ENCODE measurements around the gene ZNF654.
"Not testable (repeated sequence)": the region's sequence is repeated elsewhere in the genome, so short reads cannot be mapped to it uniquely, and the experiment has no call there.

Gene ZNF654

GRCh38 chr3:88058581-88059379, at the start of gene ZNF654, which contains the start of gene CGGBP1:
TSS of gene ZNF654 (plus strand) at chr3:88059255. CDS start at chr3:88059320, 65 bp downstream.
TSS of gene CGGBP1 (minus strand) at chr3:88059005. CDS start at chr3:88055976, 3,029 bp downstream.
- DNase-seq (ENCODE audit: extremely low read depth, low read depth), result peak; percentile 97
- TF ChIP-seq CTCF (IDR thresholded peaks at IDR 0.05; ENCODE audit: low read depth, low read length), result no peak

DNA sequence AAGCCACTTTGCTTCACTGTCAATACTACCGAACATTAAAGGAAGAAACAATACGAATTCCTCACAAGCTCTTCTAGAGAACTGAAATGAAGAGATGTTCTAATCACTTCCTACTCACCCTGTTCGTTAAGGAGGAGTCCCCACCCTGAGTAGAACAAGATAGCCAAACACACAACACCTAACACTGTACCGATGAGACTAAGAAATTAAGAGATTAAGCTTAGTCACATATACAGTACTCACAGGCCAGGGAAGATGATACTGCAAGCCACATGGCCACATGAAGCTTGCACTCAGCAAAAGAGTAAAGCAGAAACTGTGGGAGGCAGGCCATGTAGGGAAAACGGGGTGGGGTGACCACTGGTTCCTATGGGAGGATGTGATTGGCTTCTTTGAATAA, 48.2 kb upstream of the ZNF654 start:
- no peak for DNase-seq (ENCODE audit: extremely low read depth, low read depth)
- TF ChIP-seq CTCF (IDR thresholded peaks at IDR 0.05; ENCODE audit: low read depth, low read length), result no peak

GRCh38 chr3:88013592-88013991, 45.5 kb upstream of the ZNF654 start:
- TF ChIP-seq CTCF (IDR thresholded peaks at IDR 0.05; ENCODE audit: low read depth, low read length), result no peak
- DNase-seq (ENCODE audit: extremely low read depth, low read depth), result no peak

- not testable (repeated sequence) for DNase-seq (ENCODE audit: extremely low read depth, low read depth)
These were observed 43.4 kb upstream of the ZNF654 start for GRCh38 chr3:88015656-88016055.

- DNase-seq (ENCODE audit: extremely low read depth, low read depth), result no peak
- no peak for TF ChIP-seq CTCF (IDR thresholded peaks at IDR 0.05; ENCODE audit: low read depth, low read length)
These were observed 40.0 kb upstream of the ZNF654 start for GRCh38 chr3:88019024-88019423.

DNA sequence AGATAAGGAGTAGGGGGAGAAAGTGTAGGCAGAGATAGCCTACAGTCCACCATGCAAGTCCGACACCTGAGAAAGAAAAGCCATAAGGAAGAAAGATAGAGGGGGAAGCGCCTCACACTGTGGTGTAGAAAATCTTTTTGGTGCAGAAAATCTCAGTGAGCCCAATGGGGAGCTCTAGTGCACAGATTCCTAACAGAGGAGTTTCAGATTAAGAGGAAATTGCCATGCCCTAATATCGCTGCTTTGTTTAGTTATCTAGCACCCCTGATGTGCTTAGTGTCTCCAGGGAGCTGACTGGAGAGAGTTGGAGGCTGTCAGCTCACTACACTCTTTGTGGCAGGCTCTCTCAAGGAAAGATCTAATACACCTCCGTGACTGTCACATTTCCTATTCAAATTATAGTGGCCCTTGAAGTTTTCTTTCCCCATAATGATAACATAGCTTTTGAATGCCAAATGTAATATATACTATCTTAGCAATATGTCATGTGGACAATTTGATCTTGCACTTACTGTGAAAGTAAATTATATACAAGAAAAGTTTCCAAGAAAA, 34.0 kb upstream of the ZNF654 start:
- no peak for DNase-seq (ENCODE audit: extremely low read depth, low read depth)
- no peak for TF ChIP-seq CTCF (IDR thresholded peaks at IDR 0.05; ENCODE audit: low read depth, low read length)

DNA sequence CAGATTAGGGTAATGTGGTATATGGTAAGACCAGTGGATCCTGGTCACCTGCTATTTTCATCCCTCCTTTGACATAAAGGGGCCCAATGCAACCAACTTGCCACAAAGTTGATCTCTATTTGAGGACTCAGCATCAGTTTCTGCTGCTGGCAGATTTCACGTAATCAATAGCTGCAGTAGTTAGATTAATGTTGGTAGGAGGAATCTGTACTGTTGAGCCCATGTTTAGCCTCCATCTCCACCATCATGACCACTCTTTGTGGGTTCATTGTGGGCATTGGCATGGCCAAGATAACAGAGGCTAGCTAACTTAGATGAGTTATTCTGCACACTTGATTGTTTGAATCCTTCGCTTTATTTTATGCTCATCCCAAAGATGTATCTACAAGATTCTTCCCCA, 30.2 kb upstream of the ZNF654 start:
- no peak for TF ChIP-seq CTCF (IDR thresholded peaks at IDR 0.05; ENCODE audit: low read depth, low read length)

More for the DNA sequence above, 30.2 kb upstream of the ZNF654 start:
- DNase-seq (ENCODE audit: extremely low read depth, low read depth), result no peak

Data from AG09319 (cell line).